Loucy (cell line): Measurements from ENCODE around the gene SEC14L2.

Source experiments
- H2AFZ ChIP-seq: fragments of 200-600 bp; sonication (generic); 2 replicates; pipeline ENCODE4 v1.6.0; 2016; ENCODE audit warnings: antibody characterized with exemption, mild to moderate bottlenecking, low read length, moderate library complexity
- H3F3A ChIP-seq: fragments of 200-600 bp; 2 replicates; pipeline ENCODE4 v1.6.0; 2016; ENCODE audit warnings: antibody characterized with exemption, low read depth, mild to moderate bottlenecking
- H3K27me3 ChIP-seq: fragments of 200-600 bp; sonication (generic); 2 replicates; pipeline ENCODE4 v1.6.1; 2014; ENCODE audit warnings: low read length, mild to moderate bottlenecking; ENCODE audit not compliant: insufficient read depth, poor library complexity, severe bottlenecking
- H3K36me3 ChIP-seq: fragments of 200-600 bp; sonication (generic); 2 replicates; pipeline ENCODE4 v1.6.1; 2016; ENCODE audit warnings: low read length; ENCODE audit not compliant: insufficient read depth
- H3K4me1 ChIP-seq: fragments of 200-600 bp; sonication (generic); 2 replicates; pipeline ENCODE4 v1.5.1; 2014; ENCODE audit warnings: low read length, mild to moderate bottlenecking; ENCODE audit not compliant: insufficient read depth, poor library complexity, severe bottlenecking
- H3K4me2 ChIP-seq: fragments of 200-600 bp; sonication (generic); 2 replicates; pipeline ENCODE4 v1.6.0; 2014; ENCODE audit warnings: antibody characterized with exemption, low read length, low read depth, mild to moderate bottlenecking; ENCODE audit not compliant: poor library complexity, severe bottlenecking
- H3K4me3 ChIP-seq: fragments of 200-600 bp; sonication (generic); 2 replicates; pipeline ENCODE4 v1.5.1; 2014; ENCODE audit warnings: low read length, mild to moderate bottlenecking, mixed read lengths; ENCODE audit not compliant: poor library complexity, severe bottlenecking
- H3K79me2 ChIP-seq: fragments of 200-600 bp; sonication (generic); 2 replicates; pipeline ENCODE4 v1.6.1; 2014; ENCODE audit warnings: low read length; ENCODE audit not compliant: insufficient read depth
- H3K9ac ChIP-seq: fragments of 200-600 bp; sonication (generic); 2 replicates; pipeline ENCODE4 v1.6.0; 2014; ENCODE audit warnings: mild to moderate bottlenecking, low read depth, low read length, moderate library complexity; ENCODE audit not compliant: poor library complexity, severe bottlenecking
- H3K9me2 ChIP-seq: fragments of 200-600 bp; sonication (generic); replicated peaks from 2 replicates; pipeline ENCODE4 v1.6.1; 2016; ENCODE audit warnings: low read depth, low read length, mixed read lengths
- H3K9me3 ChIP-seq: fragments of 200-600 bp; sonication (generic); 2 replicates; pipeline ENCODE4 v1.6.1; 2014; ENCODE audit warnings: mild to moderate bottlenecking, antibody characterized with exemption, low read length, low read depth; ENCODE audit not compliant: insufficient read depth
- H4K20me1 ChIP-seq: fragments of 200-600 bp; sonication (generic); 2 replicates; pipeline ENCODE4 v1.6.0; 2014; ENCODE audit warnings: antibody characterized with exemption, low read length, mild to moderate bottlenecking; ENCODE audit not compliant: insufficient read depth, poor library complexity, severe bottlenecking
- EZH2phosphoT487 ChIP-seq: fragments of 200-600 bp; IDR thresholded peaks from 2 replicates; pipeline ENCODE4 v1.6.1; 2018; ENCODE audit warnings: antibody characterized with exemption, mild to moderate bottlenecking, moderate library complexity, borderline replicate concordance
- TF ChIP-seq, protein P1 (sequence below): fragments of 200-600 bp; sonication (generic); conservative IDR thresholded peaks from 2 replicates; pipeline ENCODE4 v1.5.1; 2014; ENCODE audit warnings: mild to moderate bottlenecking, antibody characterized with exemption, low read length

Gene SEC14L2

DNA sequence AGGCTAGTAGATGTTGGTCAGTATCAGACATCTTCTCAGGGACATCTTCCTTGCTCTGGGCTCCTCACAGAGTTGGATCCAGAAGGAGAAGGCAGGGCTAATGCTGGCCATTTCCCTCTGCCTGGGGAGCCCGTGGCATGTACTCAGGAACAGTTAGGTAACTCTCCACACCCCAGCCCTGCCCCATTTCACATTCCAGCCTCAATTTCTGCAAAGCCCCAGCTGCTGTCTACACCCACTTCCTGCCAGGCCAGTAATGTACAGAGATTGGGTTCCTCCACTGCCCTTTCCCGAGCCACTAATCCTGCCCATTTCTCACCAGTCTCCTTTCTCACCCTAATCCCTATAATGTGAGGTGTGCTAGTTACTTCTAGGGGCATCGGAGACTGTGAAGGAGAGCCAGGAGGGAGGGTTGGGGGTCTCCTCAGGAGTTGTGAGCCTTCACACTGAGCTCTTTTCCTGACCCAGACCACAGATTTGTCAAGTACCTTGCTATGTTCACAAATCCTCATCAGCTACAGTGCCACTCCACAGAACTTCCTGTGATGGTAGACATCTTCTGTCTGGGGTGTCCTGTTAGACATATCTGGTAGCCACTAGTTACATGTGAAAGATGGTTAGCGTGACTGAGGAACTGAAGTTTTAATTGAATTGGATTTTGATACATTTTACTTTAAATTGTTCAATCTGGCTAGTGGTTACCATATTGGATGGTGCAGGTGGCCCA is 76.3 kb downstream of the SEC14L2 start:
- H3K36me3 ChIP-seq = no peaks in the 10 kb centered on the region
- H3K4me2 ChIP-seq = no peak overlapping the region
- H3K4me3 ChIP-seq = no peak overlapping the region
- H2AFZ ChIP-seq = no peak overlapping the region
- H3K9me3 ChIP-seq = no peaks in the 10 kb centered on the region
- peaks cover 9% of the 10 kb centered on the region for H3K27me3 ChIP-seq
- TF ChIP-seq, protein P1, sequence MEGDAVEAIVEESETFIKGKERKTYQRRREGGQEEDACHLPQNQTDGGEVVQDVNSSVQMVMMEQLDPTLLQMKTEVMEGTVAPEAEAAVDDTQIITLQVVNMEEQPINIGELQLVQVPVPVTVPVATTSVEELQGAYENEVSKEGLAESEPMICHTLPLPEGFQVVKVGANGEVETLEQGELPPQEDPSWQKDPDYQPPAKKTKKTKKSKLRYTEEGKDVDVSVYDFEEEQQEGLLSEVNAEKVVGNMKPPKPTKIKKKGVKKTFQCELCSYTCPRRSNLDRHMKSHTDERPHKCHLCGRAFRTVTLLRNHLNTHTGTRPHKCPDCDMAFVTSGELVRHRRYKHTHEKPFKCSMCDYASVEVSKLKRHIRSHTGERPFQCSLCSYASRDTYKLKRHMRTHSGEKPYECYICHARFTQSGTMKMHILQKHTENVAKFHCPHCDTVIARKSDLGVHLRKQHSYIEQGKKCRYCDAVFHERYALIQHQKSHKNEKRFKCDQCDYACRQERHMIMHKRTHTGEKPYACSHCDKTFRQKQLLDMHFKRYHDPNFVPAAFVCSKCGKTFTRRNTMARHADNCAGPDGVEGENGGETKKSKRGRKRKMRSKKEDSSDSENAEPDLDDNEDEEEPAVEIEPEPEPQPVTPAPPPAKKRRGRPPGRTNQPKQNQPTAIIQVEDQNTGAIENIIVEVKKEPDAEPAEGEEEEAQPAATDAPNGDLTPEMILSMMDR = no peak
- no peak for TF ChIP-seq EZH2phosphoT487
- H3K9ac ChIP-seq = no peak overlapping the region
- no peaks in the 10 kb centered on the region for H3K9me2 ChIP-seq
- no peaks in the 10 kb centered on the region for H3K79me2 ChIP-seq
- no peaks in the 10 kb centered on the region for H4K20me1 ChIP-seq
- H3K4me1 ChIP-seq = no peaks in the 10 kb centered on the region
- H3F3A ChIP-seq = no peaks in the 10 kb centered on the region

DNA sequence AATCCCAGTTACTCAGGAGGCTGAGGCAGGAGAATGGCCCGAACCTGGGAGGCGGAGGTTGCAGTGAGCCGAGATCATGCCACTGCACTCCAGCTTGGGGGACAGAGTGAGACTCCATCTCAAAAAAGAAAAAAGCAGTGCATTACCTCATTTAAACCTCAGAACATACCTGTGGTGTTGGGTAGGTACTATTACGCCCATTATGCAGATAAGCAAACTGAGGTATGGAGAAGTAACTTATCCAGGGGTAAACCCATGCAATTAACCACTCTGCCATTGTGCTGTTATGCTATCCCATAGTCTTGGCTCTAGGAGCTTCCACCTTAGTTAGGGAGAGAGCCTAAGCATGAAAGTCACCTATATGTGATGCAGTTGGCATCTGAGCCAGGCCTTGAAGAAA is 77.3 kb downstream of the SEC14L2 start:
- H3K4me3 ChIP-seq = no peak overlapping the region
- no peaks in the 10 kb centered on the region for H3F3A ChIP-seq
- H3K9me2 ChIP-seq = no peaks in the 10 kb centered on the region
- H3K27me3 ChIP-seq = peaks cover 9% of the 10 kb centered on the region
- H2AFZ ChIP-seq = no peak overlapping the region
- no peaks in the 10 kb centered on the region for H3K4me1 ChIP-seq
- no peaks in the 10 kb centered on the region for H3K36me3 ChIP-seq
- TF ChIP-seq, protein P1 = no peak
- no peak for TF ChIP-seq EZH2phosphoT487
- no peak overlapping the region for H3K9ac ChIP-seq
- H3K79me2 ChIP-seq = no peaks in the 10 kb centered on the region
- H3K9me3 ChIP-seq = no peaks in the 10 kb centered on the region
- H3K4me2 ChIP-seq = no peak overlapping the region
- H4K20me1 ChIP-seq = no peaks in the 10 kb centered on the region
